H1 (cell line): ENCODE data around the gene RERE.

ENCODE experiments used
- ASH2L ChIP-seq: fragments of 200-600, 300-600 bp; sonication (generic); IDR thresholded peaks from one replicate; pipeline ENCODE4 v1.7.1; 2017; ENCODE audit warnings: low read length
- BRCA1 ChIP-seq: IDR thresholded peaks from 2 replicates; pipeline ENCODE4 v1.6.1; 2012; ENCODE audit warnings: low read depth, low read length, improper control_type of control experiment
- EGR1 ChIP-seq: IDR thresholded peaks from 2 replicates; pipeline ENCODE4 v1.6.1; 2011; ENCODE audit warnings: low read depth, low read length, borderline replicate concordance
- EP300 ChIP-seq, 2 experiments: IDR thresholded peaks; 1 replicate in 1 of 2; 2 replicates in 1 of 2; pipeline ENCODE4 v1.6.1; 2011 to 2012; ENCODE audit warnings: low read depth in 2 of 2, low read length in 2 of 2, mild to moderate bottlenecking in 2 of 2, borderline replicate concordance in 1 of 2, inconsistent platforms in 1 of 2, moderate library complexity in 1 of 2
- HDAC2 ChIP-seq, 2 experiments: fragments of 300-600 bp in 1 of 2; sonication (generic) in 1 of 2; IDR thresholded peaks; 2 replicates each; pipeline ENCODE4 v1.6.1; 2011 to 2012; ENCODE audit warnings: low read depth in 2 of 2, low read length in 2 of 2, mild to moderate bottlenecking in 2 of 2, moderate library complexity in 2 of 2, borderline replicate concordance in 1 of 2, inconsistent platforms in 1 of 2
- POLR2A ChIP-seq, 2 experiments: IDR thresholded peaks; 1 replicate in 1 of 2; 2 replicates in 1 of 2; pipeline ENCODE4 v1.6.1; 2011; ENCODE audit warnings: low read depth in 2 of 2, low read length in 2 of 2, mild to moderate bottlenecking in 2 of 2; ENCODE audit errors: control extremely low read depth in 1 of 2
- POLR2AphosphoS5 ChIP-seq: IDR thresholded peaks from 2 replicates; pipeline ENCODE4 v1.6.1; 2011; ENCODE audit warnings: low read depth, low read length
- SP1 ChIP-seq: IDR thresholded peaks from 2 replicates; pipeline ENCODE4 v1.6.1; 2011; ENCODE audit warnings: low read depth, low read length
- SP4 ChIP-seq: IDR thresholded peaks from 2 replicates; pipeline ENCODE4 v1.6.1; 2012; ENCODE audit warnings: low read length, inconsistent platforms
- ZNF274 ChIP-seq: IDR thresholded peaks from 2 replicates; pipeline ENCODE4 v1.7.0; 2012; ENCODE audit warnings: low read length, borderline replicate concordance; ENCODE audit errors: extremely low read depth
- TF ChIP-seq, protein P1 (sequence below), 3 experiments: IDR thresholded peaks; 1 replicate in 2 of 3; 2 replicates in 1 of 3; pipeline versions ENCODE4 v1.5.1 to v1.6.1; 2011; ENCODE audit warnings: low read length in 3 of 3, mild to moderate bottlenecking in 3 of 3, inconsistent platforms in 2 of 3, low read depth in 1 of 3, moderate library complexity in 1 of 3; ENCODE audit not compliant: insufficient read depth in 1 of 3; ENCODE audit errors: control extremely low read depth in 1 of 3
- TF ChIP-seq, protein P2 (sequence below): IDR thresholded peaks from 2 replicates; pipeline ENCODE4 v1.6.1; 2012; ENCODE audit warnings: low read length, inconsistent platforms

DNA sequence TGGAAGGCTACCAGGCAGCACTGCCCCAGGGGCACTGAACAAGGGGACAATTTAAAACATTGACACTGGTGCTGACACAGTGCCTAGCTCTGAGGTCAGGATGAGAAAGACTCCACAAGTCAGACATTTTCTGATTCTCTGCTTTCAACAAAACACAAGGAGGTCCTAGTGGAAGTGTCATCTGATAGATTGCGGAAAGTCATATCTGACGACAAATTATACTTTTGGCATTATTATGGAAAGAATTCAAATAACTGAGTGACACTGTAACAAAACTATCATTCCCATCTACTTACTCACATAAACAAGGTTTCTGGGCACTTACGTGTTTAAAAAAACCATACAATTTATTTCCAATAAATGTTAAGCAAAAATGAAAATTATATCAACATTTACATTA lies 376.0 kb downstream of the RERE start:
- TF ChIP-seq SP4 (no peak), EP300 (IDR thresholded peaks at IDR 0.05; ENCODE audit: borderline replicate concordance in 1 of 2, low read depth in 2 of 2, low read length in 2 of 2) (no peak), POLR2AphosphoS5 (no peak), HDAC2 (IDR thresholded peaks at IDR 0.05; ENCODE audit: borderline replicate concordance in 1 of 2, low read depth in 2 of 2, low read length in 2 of 2) (no peak), BRCA1 (no peak), ZNF274 (no peak), POLR2A (IDR thresholded peaks at IDR 0.05; ENCODE audit: control extremely low read depth in 1 of 2, low read depth in 2 of 2, low read length in 2 of 2) (no peak), SP1 (no peak), ASH2L (no peak), EGR1 (no peak)
- TF ChIP-seq, protein P1, sequence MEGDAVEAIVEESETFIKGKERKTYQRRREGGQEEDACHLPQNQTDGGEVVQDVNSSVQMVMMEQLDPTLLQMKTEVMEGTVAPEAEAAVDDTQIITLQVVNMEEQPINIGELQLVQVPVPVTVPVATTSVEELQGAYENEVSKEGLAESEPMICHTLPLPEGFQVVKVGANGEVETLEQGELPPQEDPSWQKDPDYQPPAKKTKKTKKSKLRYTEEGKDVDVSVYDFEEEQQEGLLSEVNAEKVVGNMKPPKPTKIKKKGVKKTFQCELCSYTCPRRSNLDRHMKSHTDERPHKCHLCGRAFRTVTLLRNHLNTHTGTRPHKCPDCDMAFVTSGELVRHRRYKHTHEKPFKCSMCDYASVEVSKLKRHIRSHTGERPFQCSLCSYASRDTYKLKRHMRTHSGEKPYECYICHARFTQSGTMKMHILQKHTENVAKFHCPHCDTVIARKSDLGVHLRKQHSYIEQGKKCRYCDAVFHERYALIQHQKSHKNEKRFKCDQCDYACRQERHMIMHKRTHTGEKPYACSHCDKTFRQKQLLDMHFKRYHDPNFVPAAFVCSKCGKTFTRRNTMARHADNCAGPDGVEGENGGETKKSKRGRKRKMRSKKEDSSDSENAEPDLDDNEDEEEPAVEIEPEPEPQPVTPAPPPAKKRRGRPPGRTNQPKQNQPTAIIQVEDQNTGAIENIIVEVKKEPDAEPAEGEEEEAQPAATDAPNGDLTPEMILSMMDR (IDR thresholded peaks at IDR 0.05; ENCODE audit: control extremely low read depth in 1 of 3, insufficient read depth in 1 of 3, low read depth in 1 of 3, low read length in 3 of 3): no peak
- TF ChIP-seq, protein P2, sequence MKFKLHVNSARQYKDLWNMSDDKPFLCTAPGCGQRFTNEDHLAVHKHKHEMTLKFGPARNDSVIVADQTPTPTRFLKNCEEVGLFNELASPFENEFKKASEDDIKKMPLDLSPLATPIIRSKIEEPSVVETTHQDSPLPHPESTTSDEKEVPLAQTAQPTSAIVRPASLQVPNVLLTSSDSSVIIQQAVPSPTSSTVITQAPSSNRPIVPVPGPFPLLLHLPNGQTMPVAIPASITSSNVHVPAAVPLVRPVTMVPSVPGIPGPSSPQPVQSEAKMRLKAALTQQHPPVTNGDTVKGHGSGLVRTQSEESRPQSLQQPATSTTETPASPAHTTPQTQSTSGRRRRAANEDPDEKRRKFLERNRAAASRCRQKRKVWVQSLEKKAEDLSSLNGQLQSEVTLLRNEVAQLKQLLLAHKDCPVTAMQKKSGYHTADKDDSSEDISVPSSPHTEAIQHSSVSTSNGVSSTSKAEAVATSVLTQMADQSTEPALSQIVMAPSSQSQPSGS: no peak
